Sigmoid colon (tissue), 4 donors: ENCODE measurements around the gene INTS2.

Source experiments
- EP300 ChIP-seq, 4 donors: sonication (generic); formaldehyde crosslinking; IDR thresholded peaks; one replicate each; pipeline ENCODE4 v1.6.1; 2017; ENCODE audit warnings: antibody characterized with exemption in 4 of 4
- POLR2A ChIP-seq, 2 donors: fragments of 450-650 bp; IDR thresholded peaks; one replicate each; pipeline ENCODE4 v1.6.1; 2016; ENCODE audit warnings: antibody characterized with exemption in 2 of 2, mild to moderate bottlenecking in 2 of 2, moderate library complexity in 2 of 2
- POLR2AphosphoS5 ChIP-seq, 4 donors: sonication (generic); formaldehyde crosslinking; IDR thresholded peaks; one replicate each; pipeline ENCODE4 v1.6.1; 2017; ENCODE audit warnings: antibody characterized with exemption in 4 of 4
- TF ChIP-seq, protein P1 (sequence below), 4 experiments: fragments of 450-650 bp in 3 of 4; fragments of 200-600 bp in 1 of 4; IDR thresholded peaks; one replicate each; pipeline ENCODE4 v1.5.1; 2016 to 2019; ENCODE audit warnings: antibody characterized with exemption in 4 of 4, mild to moderate bottlenecking in 3 of 4, moderate library complexity in 2 of 4

- TF ChIP-seq, protein P1, sequence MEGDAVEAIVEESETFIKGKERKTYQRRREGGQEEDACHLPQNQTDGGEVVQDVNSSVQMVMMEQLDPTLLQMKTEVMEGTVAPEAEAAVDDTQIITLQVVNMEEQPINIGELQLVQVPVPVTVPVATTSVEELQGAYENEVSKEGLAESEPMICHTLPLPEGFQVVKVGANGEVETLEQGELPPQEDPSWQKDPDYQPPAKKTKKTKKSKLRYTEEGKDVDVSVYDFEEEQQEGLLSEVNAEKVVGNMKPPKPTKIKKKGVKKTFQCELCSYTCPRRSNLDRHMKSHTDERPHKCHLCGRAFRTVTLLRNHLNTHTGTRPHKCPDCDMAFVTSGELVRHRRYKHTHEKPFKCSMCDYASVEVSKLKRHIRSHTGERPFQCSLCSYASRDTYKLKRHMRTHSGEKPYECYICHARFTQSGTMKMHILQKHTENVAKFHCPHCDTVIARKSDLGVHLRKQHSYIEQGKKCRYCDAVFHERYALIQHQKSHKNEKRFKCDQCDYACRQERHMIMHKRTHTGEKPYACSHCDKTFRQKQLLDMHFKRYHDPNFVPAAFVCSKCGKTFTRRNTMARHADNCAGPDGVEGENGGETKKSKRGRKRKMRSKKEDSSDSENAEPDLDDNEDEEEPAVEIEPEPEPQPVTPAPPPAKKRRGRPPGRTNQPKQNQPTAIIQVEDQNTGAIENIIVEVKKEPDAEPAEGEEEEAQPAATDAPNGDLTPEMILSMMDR (IDR thresholded peaks at IDR 0.05) = no peak
- TF ChIP-seq POLR2A (IDR thresholded peaks at IDR 0.05) = no peak
- no peak for TF ChIP-seq EP300 (IDR thresholded peaks at IDR 0.05)
- TF ChIP-seq POLR2AphosphoS5 (IDR thresholded peaks at IDR 0.05) = no peak
Observed at GRCh38 chr17:61907361-61907760, 20.4 kb downstream of the INTS2 start.
